DND-41 (cell line): ENCODE data around the gene EXOC3L4.
A peak's percentile ranks its signal among the peaks of the same experiment; 100 is the strongest.

Experiments used
- ATAC-seq: fragments of 200-7000 bp; cut with Tn5 transposase; 3 replicates; pipeline ENCODE4 v1.9.1; 2021; ENCODE audit warnings: low read depth; ENCODE audit not compliant: insufficient read depth
- DNase-seq: peaks from one replicate; pipeline ENCODE4 v3.0.0-alpha.2; 2020
- H2AFZ ChIP-seq: 2 replicates; pipeline ENCODE4 v1.6.0; 2012; ENCODE audit warnings: low read depth, low read length
- H3K27ac ChIP-seq: 2 replicates; pipeline ENCODE4 v1.5.1; 2012; ENCODE audit warnings: low read length, inconsistent platforms
- H3K27me3 ChIP-seq: fragments of 200-600 bp; sonication (generic); 2 replicates; pipeline ENCODE4 v1.6.0; 2012; ENCODE audit warnings: low read length, mild to moderate bottlenecking, inconsistent platforms; ENCODE audit not compliant: insufficient read depth, poor library complexity
- H3K36me3 ChIP-seq: 2 replicates; pipeline ENCODE4 v1.5.1; 2012; ENCODE audit warnings: low read length, inconsistent platforms; ENCODE audit not compliant: insufficient read depth
- H3K4me1 ChIP-seq: 2 replicates; pipeline ENCODE4 v1.5.1; 2012; ENCODE audit warnings: mild to moderate bottlenecking, low read length; ENCODE audit not compliant: insufficient read depth
- H3K4me2 ChIP-seq: 2 replicates; pipeline ENCODE4 v1.6.0; 2012; ENCODE audit warnings: mild to moderate bottlenecking, moderate library complexity, low read length, inconsistent platforms; ENCODE audit not compliant: insufficient read depth
- H3K4me3 ChIP-seq, 2 experiments: fragments of 200-600 bp in 1 of 2; shearing (Covaris generic) in 1 of 2; 2 replicates each; pipeline ENCODE4 v1.5.1; 2012 to 2016; ENCODE audit warnings: inconsistent platforms in 2 of 2, low read length in 2 of 2, mild to moderate bottlenecking in 2 of 2, low read depth in 1 of 2, moderate library complexity in 1 of 2
- H3K79me2 ChIP-seq: 2 replicates; pipeline ENCODE4 v1.6.0; 2012; ENCODE audit warnings: low read length, inconsistent platforms; ENCODE audit not compliant: insufficient read depth
- H3K9ac ChIP-seq: 2 replicates; pipeline ENCODE4 v1.6.0; 2012; ENCODE audit warnings: low read depth, mild to moderate bottlenecking, inconsistent platforms, low read length, moderate library complexity
- H3K9me3 ChIP-seq: 2 replicates; pipeline ENCODE4 v1.5.1; 2012; ENCODE audit warnings: low read length, moderate library complexity, mild to moderate bottlenecking, inconsistent platforms; ENCODE audit not compliant: insufficient read depth, severe bottlenecking
- H4K20me1 ChIP-seq: 2 replicates; pipeline ENCODE4 v1.6.0; 2012; ENCODE audit warnings: low read length; ENCODE audit not compliant: insufficient read depth
- CTCF ChIP-seq: IDR thresholded peaks from 2 replicates; pipeline ENCODE4 v1.5.1; 2012; ENCODE audit warnings: borderline replicate concordance, low read length, moderate library complexity, mild to moderate bottlenecking; ENCODE audit not compliant: poor library complexity, severe bottlenecking; ENCODE audit errors: extremely low read depth
- EZH2 ChIP-seq: IDR thresholded peaks from 3 replicates; pipeline ENCODE4 v1.6.1; 2012; ENCODE audit warnings: borderline replicate concordance, low read depth, mild to moderate bottlenecking, moderate library complexity, low read length, inconsistent platforms; ENCODE audit not compliant: severe bottlenecking

Gene EXOC3L4

GRCh38 chr14:103140316-103141109 is 46.0 kb downstream of the EXOC3L4 start:
- Histone ChIP-seq H3K4me1 (no peaks in the 10 kb centered on the region), H3K79me2 (no peaks in the 10 kb centered on the region), H3K36me3 (no peaks in the 10 kb centered on the region), H3K4me2 (no peak overlapping the region; the same call in 1 of the 2 replicates), H3K9me3 (no peaks in the 10 kb centered on the region), H3K27ac (no peak overlapping the region), H2AFZ (no peak overlapping the region), H3K4me3 (no peak overlapping the region), H3K9ac (no peak overlapping the region), H4K20me1 (no peaks in the 10 kb centered on the region), H3K27me3 (peaks cover 5% of the 10 kb centered on the region)
- ATAC-seq, result no peak
- no peak for DNase-seq
- no peak for TF ChIP-seq CTCF

DNA sequence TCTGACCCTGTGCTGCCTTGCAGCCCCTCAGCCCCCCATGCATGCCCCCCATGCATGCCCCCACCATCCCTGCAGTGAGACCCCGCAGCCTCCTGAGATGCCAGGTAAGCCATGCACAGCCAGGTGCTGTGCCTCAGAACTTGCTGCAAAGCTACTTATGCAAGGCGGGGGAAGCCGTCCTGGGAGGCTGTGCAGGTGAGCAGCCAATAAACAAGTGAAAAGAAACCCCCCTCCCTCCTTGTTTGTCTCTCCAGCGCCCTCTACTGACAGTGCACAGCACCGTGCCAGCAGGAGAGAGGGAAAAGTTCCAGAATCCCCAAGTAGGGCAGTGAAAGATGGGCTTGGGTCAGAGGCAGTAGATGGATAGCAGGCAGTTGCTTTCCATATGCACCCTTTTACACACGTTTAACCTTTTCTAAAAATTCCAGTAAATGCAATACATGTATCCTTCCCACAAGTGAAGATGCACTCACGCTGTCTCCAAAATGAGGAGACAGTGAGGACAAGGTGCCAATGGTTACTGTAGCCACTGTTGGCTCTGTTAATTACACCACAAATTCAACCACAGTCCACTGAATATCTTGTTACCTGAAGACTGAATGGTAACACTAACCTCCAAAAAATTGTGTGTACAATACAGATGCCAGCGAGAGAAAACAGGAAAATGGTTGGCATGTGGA is 46.7 kb downstream of the EXOC3L4 start:
- DNase-seq, result peak; percentile 37
- Histone ChIP-seq H3K27me3 (peaks cover 5% of the 10 kb centered on the region), H3K27ac (no peak overlapping the region), H3K36me3 (no peaks in the 10 kb centered on the region), H3K79me2 (no peaks in the 10 kb centered on the region), H4K20me1 (no peaks in the 10 kb centered on the region), H3K4me3 (no peak overlapping the region), H2AFZ (no peak overlapping the region), H3K4me1 (no peaks in the 10 kb centered on the region), H3K9me3 (no peaks in the 10 kb centered on the region), H3K4me2 (no peak overlapping the region), H3K9ac (no peak overlapping the region)
- TF ChIP-seq EZH2, result no peak
- TF ChIP-seq CTCF, result peak; percentile 79
- peak; percentile 42; the same call in 1 of the 3 replicates for ATAC-seq

GRCh38 chr14:103142026-103142425 is 47.5 kb downstream of the EXOC3L4 start:
- Histone ChIP-seq H3K4me3 (no peak overlapping the region), H4K20me1 (no peaks in the 10 kb centered on the region), H3K9ac (no peak overlapping the region), H2AFZ (no peak overlapping the region), H3K27ac (no peak overlapping the region), H3K4me2 (no peak overlapping the region), H3K27me3 (peaks cover 5% of the 10 kb centered on the region), H3K79me2 (no peaks in the 10 kb centered on the region), H3K4me1 (no peaks in the 10 kb centered on the region), H3K9me3 (no peaks in the 10 kb centered on the region), H3K36me3 (no peaks in the 10 kb centered on the region)
- no peak for ATAC-seq
- no peak for TF ChIP-seq CTCF
- no peak for TF ChIP-seq EZH2
- no peak for DNase-seq
